Measurements from ENCODE around the gene MPC2.

DNA sequence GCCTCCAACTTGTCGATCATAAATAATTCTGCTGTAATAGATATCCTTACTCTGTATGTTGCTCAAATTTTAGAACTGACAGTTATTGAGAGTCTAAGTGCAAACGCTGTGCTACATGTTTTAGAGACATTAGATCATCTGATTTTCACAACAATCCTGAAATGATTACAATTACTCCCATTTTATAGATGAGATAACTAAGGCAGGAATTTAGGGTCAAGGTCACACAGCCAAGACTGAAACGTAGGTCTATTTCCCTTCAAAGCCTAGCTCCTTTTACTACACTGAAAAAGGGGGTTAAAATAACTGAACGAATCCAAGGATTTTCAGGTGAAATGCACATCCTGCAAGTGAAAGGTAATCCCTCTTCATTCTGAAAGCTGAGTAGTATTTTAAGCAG is 3.1 kb downstream of the MPC2 start:
- no peak for TF ChIP-seq EZH2 (IDR thresholded peaks at IDR 0.05; ENCODE audit: insufficient read depth, poor library complexity, severe bottlenecking)
- TF ChIP-seq EZH2phosphoT487 (IDR thresholded peaks at IDR 0.05; ENCODE audit: insufficient read depth, low read depth) = no peak

Data from GM23248 (cell line).